Caco-2 (cell line): Measurements from ENCODE around the gene SMC4. TPM values are rescaled to one million over a fixed set of nuclear protein-coding genes. Genes with fewer than 3 reads are reported as not detected.
"Not testable (repeated sequence)": the region's sequence is repeated elsewhere in the genome, so short reads cannot be mapped to it uniquely, and the experiment has no call there.

ENCODE experiments used
- BruUV-seq: library from RNA; stranded (reverse); fragments of 400-500 nt; replicated peaks from 2 replicates; lab custom pipeline; 2021; lab: Mats Ljungman, UMichigan
- CTCF ChIA-PET: fragments of 300-600 bp; sonication (Branson Sonifier 250); formaldehyde crosslinking; loops from one replicate; lab custom pipeline; 2022; ENCODE audit warnings: antibody characterized with exemption; lab: Charles Lee
- POLR2A ChIA-PET: fragments of 300-600 bp; sonication (Branson Sonifier 250); formaldehyde crosslinking; loops from one replicate; lab custom pipeline; 2022; ENCODE audit warnings: antibody characterized with exemption; lab: Charles Lee
- DNase-seq, 2 experiments: peaks; one replicate each; pipeline versions ENCODE4 v3.0.0 to v3.0.0-alpha.2; 2020 to 2022
- H3K27me3 ChIP-seq: replicated peaks from 2 replicates; pipeline ENCODE4 v1.6.0; 2011; ENCODE audit warnings: low read length; ENCODE audit not compliant: control insufficient read depth, insufficient read depth
- H3K36me3 ChIP-seq: 2 replicates; pipeline ENCODE4 v1.5.1; 2011; ENCODE audit warnings: low read length; ENCODE audit not compliant: control insufficient read depth, insufficient read depth
- H3K4me1 ChIP-seq: fragments of 250-450 bp; sonication (Bioruptor Pico); 2 replicates; pipeline ENCODE4 v1.5.1; 2020; ENCODE audit warnings: mild to moderate bottlenecking
- H3K4me3 ChIP-seq: 2 replicates; pipeline ENCODE4 v1.5.1; 2011; ENCODE audit warnings: low read depth, mild to moderate bottlenecking, control low read depth, low read length
- H3K9me3 ChIP-seq: fragments of 250-450 bp; sonication (Bioruptor Pico); 2 replicates; pipeline ENCODE4 v1.5.1; 2020; ENCODE audit warnings: mild to moderate bottlenecking, moderate library complexity
- H3K27ac Mint-ChIP-seq: one replicate; pipeline ENCODE4 v1.8.0; 2022; ENCODE audit warnings: mixed read lengths; ENCODE audit not compliant: unreplicated experiment
- H3K27me3 Mint-ChIP-seq: one replicate; pipeline ENCODE4 v1.8.0; 2022; ENCODE audit warnings: mixed read lengths; ENCODE audit not compliant: insufficient read depth, unreplicated experiment
- H3K36me3 Mint-ChIP-seq: one replicate; pipeline ENCODE4 v1.8.0; 2022; ENCODE audit warnings: mild to moderate bottlenecking, mixed read lengths; ENCODE audit not compliant: insufficient read depth, unreplicated experiment
- H3K4me1 Mint-ChIP-seq: one replicate; pipeline ENCODE4 v1.8.0; 2022; ENCODE audit warnings: low read depth, mixed read lengths; ENCODE audit not compliant: unreplicated experiment
- H3K4me3 Mint-ChIP-seq: one replicate; pipeline ENCODE4 v1.8.0; 2022; ENCODE audit warnings: mild to moderate bottlenecking, moderate library complexity, mixed read lengths; ENCODE audit not compliant: unreplicated experiment
- H3K9me3 Mint-ChIP-seq: one replicate; pipeline ENCODE4 v1.8.0; 2022; ENCODE audit warnings: mixed read lengths; ENCODE audit not compliant: unreplicated experiment
- CTCF ChIP-seq, 2 experiments: fragments of 200-600 bp in 1 of 2; IDR thresholded peaks; 1 replicate in 1 of 2; 2 replicates in 1 of 2; pipeline versions ENCODE4 v1.5.1 to v1.8.0; 2011 to 2022; ENCODE audit warnings: antibody characterized with exemption in 1 of 2, control low read depth in 1 of 2, inconsistent platforms in 1 of 2, low read depth in 1 of 2, low read length in 1 of 2, mild to moderate bottlenecking in 1 of 2, moderate library complexity in 1 of 2; ENCODE audit not compliant: insufficient read depth in 1 of 2, severe bottlenecking in 1 of 2, unreplicated experiment in 1 of 2
- intact Hi-C: fragments of 100-400 bp; cut with micrococcal nuclease; formaldehyde crosslinking; loops from one replicate; pipeline ENCODE4 v1.10.0; 2022; ENCODE audit not compliant: unreplicated experiment
- total RNA-seq: library from RNA; stranded (reverse); gene quantifications from 2 replicates; pipeline ENCODE4 v1.2.3, GENCODE V29; 2022

SMC4 gene
- total RNA-seq, 1 experiment from 2014 or later, result 133 TPM

GRCh38 chr3:160450846-160451245, 51.4 kb downstream of the SMC4 start:
- no peak overlapping the region for H3K27ac Mint-ChIP-seq
- peak overlapping the region; percentile 94 for H3K4me3 Mint-ChIP-seq
- no peaks in the 10 kb centered on the region for H3K9me3 Mint-ChIP-seq
- Histone ChIP-seq H3K27me3 (no peaks in the 10 kb centered on the region), H3K4me3 (no peak overlapping the region), H3K4me1 (0 out of 2 replicates have a peak, but pooled peaks cover 5% of the 10 kb centered on the region), H3K36me3 (no peaks in the 10 kb centered on the region), H3K9me3 (no peaks in the 10 kb centered on the region)
- H3K4me1 Mint-ChIP-seq, result no peaks in the 10 kb centered on the region
- DNase-seq, result no peak
- no peak for TF ChIP-seq CTCF (IDR thresholded peaks at IDR 0.05; ENCODE audit: insufficient read depth in 1 of 2, low read depth in 1 of 2, low read length in 1 of 2, severe bottlenecking in 1 of 2, unreplicated experiment in 1 of 2)
- ChIA-PET POLR2A (no interaction called here), CTCF (no interaction called here)
- intact Hi-C loops, result no loop called here
- BruUV-seq, result no TSS peak
- H3K27me3 Mint-ChIP-seq, result no peaks in the 10 kb centered on the region
- H3K36me3 Mint-ChIP-seq, result peaks cover 9% of the 10 kb centered on the region

GRCh38 chr3:160451602-160452001, 52.2 kb downstream of the SMC4 start:
- BruUV-seq, result no TSS peak
- Mint-ChIP-seq H3K27ac (no peak overlapping the region), H3K4me1 (no peaks in the 10 kb centered on the region), H3K27me3 (peaks cover under 1% of the 10 kb centered on the region), H3K9me3 (no peaks in the 10 kb centered on the region), H3K36me3 (peaks cover 9% of the 10 kb centered on the region), H3K4me3 (no peak overlapping the region)
- intact Hi-C loops, result no loop called here
- H3K36me3 ChIP-seq, result no peaks in the 10 kb centered on the region
- no peak overlapping the region for H3K4me3 ChIP-seq
- TF ChIP-seq CTCF (IDR thresholded peaks at IDR 0.05; ENCODE audit: insufficient read depth in 1 of 2, low read depth in 1 of 2, low read length in 1 of 2, severe bottlenecking in 1 of 2, unreplicated experiment in 1 of 2), result no peak
- H3K4me1 ChIP-seq, result 0 out of 2 replicates have a peak, but pooled peaks cover 5% of the 10 kb centered on the region
- H3K9me3 ChIP-seq, result no peaks in the 10 kb centered on the region
- ChIA-PET POLR2A (no interaction called here), CTCF (no interaction called here)
- no peak for DNase-seq
- no peaks in the 10 kb centered on the region for H3K27me3 ChIP-seq

- H3K9me3 Mint-ChIP-seq, H3K36me3 Mint-ChIP-seq, H3K27me3 Mint-ChIP-seq: not testable (repeated sequence)
Observed at GRCh38 chr3:160452251-160452650, 52.8 kb downstream of the SMC4 start.

GRCh38 chr3:160454995-160455394, 55.5 kb downstream of the SMC4 start:
- Histone ChIP-seq H3K9me3 (no peaks in the 10 kb centered on the region), H3K27me3 (no peaks in the 10 kb centered on the region), H3K4me3 (no peak overlapping the region), H3K36me3 (no peaks in the 10 kb centered on the region), H3K4me1 (no peaks in the 10 kb centered on the region)
- H3K27ac Mint-ChIP-seq, result no peak overlapping the region
- no peaks in the 10 kb centered on the region for H3K36me3 Mint-ChIP-seq
- no peak overlapping the region for H3K4me3 Mint-ChIP-seq
- POLR2A ChIA-PET, result no interaction called here
- no TSS peak for BruUV-seq
- CTCF ChIA-PET, result interaction anchor here (0.7 kb wide), 1 partner anchor 383 kb away, joined by 3 read pairs; no protein-coding TSS in a partner anchor
- DNase-seq, result no peak
- no peak for TF ChIP-seq CTCF (IDR thresholded peaks at IDR 0.05; ENCODE audit: insufficient read depth in 1 of 2, low read depth in 1 of 2, low read length in 1 of 2, severe bottlenecking in 1 of 2, unreplicated experiment in 1 of 2)
- H3K9me3 Mint-ChIP-seq, result no peaks in the 10 kb centered on the region
- intact Hi-C loops, result no loop called here
- peaks cover 11% of the 10 kb centered on the region for H3K27me3 Mint-ChIP-seq
- no peaks in the 10 kb centered on the region for H3K4me1 Mint-ChIP-seq

More at GRCh38 chr3:160452251-160452650, 52.8 kb downstream of the SMC4 start:
- H3K27me3 ChIP-seq, H3K4me3 ChIP-seq, H3K9me3 ChIP-seq, DNase-seq, POLR2A ChIA-PET, BruUV-seq, H3K4me1 ChIP-seq, intact Hi-C loops, H3K4me1 Mint-ChIP-seq, H3K4me3 Mint-ChIP-seq, H3K27ac Mint-ChIP-seq, CTCF ChIA-PET, H3K36me3 ChIP-seq: not testable (repeated sequence)
